GM18517 (cell line): Measurements from ENCODE around the gene PSAT1.

Source experiments
- ATAC-seq: cut with Tn5 transposase; IDR thresholded peaks from one replicate; pipeline ENCODE4 v1.9.1; 2021; ENCODE audit warnings: mild to moderate bottlenecking, moderate library complexity; ENCODE audit not compliant: unreplicated experiment

Gene PSAT1

GRCh38 chr9:78292716-78293497 is 4.0 kb upstream of the PSAT1 start:
- ATAC-seq: no peak

GRCh38 chr9:78294290-78295176 is 2.4 kb upstream of the PSAT1 start:
- ATAC-seq: no peak

GRCh38 chr9:78295177-78295575 is 1.7 kb upstream of the PSAT1 start:
- ATAC-seq: no peak

DNA sequence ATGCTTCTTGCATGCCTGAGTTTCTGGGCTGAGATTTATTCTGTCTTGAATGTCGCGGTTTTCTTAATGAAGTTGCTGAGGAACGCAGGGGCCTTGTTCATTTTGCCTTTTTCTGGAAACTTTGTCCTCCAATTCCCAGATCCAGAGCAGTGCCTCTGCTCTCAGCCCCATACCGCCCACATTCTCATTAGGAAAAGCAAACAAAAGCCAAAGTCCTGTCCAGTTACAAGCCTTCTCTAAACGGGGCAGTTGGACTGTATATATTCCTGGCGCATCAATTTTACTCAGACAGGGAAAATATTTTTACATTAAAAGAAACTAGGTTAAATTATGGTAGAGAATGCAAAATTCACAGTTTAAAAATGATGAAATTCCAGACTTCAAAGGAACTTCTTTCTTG is 1.2 kb upstream of the PSAT1 start:
- no peak for ATAC-seq

GRCh38 chr9:78296201-78296892 is 578 bp upstream of the PSAT1 start:
- ATAC-seq: no peak

- peak; percentile 63 for ATAC-seq
Measured at GRCh38 chr9:78297672-78297961, 692 bp downstream of the PSAT1 start.

GRCh38 chr9:78298046-78298765 is 1.3 kb downstream of the PSAT1 start:
- ATAC-seq: no peak

DNA sequence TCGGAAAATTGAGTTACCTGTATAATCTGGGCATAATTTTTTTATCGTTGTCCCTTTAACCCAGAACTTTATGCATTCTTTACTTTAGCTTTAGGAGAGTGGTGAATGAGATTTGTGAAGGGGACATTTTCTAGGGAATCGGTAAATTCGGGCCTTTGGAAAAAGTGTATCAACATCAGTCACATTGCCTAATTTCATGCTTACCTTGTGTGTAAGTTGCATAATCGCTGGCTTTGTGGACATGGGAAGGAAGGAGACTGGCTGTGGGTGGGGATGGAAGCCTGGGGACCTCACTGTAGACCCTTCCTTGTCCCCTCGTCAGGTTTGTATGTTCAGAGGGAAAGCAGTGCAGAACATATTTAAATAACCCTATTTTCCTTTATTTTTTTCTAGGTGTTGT is 3.3 kb downstream of the PSAT1 start:
- ATAC-seq: no peak

DNA sequence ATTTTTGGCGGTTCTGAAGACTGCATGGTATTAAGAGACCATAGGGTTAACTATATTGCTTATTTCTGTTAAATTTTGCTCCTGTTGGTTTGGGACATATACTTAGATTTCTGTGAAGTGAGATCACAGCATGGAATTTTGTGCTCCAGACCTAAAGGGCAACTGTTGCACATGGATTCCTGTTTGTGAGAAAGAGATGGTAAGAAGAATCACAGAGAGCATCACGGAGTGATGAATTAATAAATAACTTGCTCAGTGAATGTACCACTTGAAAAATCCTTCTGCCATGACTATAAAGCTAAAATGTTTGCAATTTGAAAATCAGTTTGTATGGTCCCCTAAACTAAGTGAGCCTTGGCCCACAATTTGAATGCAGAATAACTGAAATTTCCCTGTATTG is 4.5 kb downstream of the PSAT1 start:
- ATAC-seq: no peak

GRCh38 chr9:78303377-78304062 is 6.6 kb downstream of the PSAT1 start:
- no peak for ATAC-seq

DNA sequence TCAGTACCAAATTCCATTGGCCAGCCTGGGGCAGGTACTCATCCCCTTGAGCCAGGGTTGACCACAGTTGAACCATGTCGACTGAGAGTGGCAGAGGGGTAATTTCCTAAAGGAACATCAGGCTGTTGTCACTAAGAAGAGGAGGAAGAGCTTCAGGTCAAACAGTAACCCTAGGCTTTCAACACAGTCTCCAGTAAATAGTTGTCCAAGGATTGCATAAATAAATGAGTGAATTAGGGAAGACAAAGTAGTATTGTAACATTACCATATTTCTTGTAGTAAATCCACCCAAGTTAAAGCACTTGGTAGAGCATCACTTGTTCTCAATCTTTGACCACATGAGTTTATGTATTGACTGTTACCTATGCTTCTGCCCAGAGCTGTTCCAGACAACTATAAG is 7.4 kb downstream of the PSAT1 start:
- no peak for ATAC-seq

DNA sequence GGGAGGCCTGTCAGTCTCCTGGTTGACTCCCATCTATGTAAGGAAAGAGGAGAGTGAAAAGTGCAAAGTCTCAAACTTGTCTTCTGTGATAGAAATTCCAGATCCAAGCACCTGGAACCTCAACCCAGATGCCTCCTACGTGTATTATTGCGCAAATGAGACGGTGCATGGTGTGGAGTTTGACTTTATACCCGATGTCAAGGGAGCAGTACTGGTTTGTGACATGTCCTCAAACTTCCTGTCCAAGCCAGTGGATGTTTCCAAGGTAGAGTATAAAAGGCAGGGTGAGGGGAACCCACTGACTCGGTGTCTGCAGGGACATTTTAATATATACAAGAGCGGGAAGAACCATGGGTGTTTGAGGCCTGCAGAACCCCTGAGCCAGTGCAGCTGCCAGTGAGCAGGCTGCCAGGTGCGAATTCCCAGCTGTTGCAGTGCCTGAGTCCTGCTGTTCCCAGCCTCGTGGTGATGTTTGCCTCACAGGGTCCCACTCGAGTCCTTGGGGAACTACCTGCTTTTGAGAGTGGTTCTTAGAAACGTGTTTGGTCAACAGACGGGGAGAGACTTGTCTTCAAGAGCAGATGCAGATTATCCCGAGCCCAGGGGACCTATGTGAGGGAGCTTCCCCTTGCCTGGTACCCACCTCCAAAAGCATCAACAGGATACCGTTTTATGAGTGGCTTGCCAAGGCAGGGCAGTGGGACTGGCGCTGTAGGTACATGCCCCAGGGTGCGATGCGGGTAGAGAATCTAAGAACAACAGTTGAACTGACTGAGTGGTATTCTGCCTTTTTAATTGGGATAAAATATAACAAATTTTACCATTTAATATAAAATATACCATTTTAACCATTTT is 9.5 kb downstream of the PSAT1 start:
- ATAC-seq: no peak

GRCh38 chr9:78307360-78307759 is 10.4 kb downstream of the PSAT1 start:
- ATAC-seq: no peak

DNA sequence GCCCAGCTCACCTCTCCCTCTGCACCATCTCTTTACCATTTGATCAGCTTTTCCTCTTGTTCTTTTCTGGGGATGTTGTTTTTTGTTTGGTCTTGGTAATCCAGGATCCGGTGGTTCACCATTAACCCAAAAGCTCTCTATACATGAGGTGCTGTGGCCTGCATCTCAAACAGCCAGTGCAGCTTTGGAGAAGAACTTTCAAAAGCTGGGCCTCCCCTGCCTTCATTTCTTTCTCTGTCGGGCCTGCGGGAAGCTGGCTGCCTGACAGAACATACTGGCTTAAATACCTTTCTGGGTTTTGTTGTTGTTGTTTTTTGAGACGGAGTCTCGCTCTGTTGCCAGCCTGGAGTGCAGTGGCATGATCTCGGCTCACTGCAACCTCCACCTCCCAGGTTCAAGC is 12.1 kb downstream of the PSAT1 start:
- no peak for ATAC-seq

DNA sequence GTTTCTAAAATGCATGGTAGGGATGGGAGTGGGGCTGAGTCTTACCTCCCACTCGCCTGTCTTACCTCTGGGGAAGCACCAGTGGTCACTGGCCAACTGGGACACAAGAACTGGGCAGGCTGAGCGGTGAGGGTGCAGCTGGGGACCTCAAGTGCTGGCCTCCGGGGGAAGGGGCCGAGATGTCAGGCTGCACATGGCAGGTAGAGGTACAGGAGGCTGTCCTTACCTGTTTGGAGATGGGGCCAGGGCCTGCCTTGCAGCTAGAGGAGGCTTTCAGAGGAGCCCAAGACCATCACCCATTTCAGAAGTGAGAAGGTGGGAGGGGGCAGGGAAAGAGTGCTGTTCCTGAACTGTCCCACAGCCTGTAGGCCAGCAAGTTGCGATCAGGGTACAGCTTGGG is 14.2 kb downstream of the PSAT1 start:
- no peak for ATAC-seq

GRCh38 chr9:78311886-78312524 is 15.1 kb downstream of the PSAT1 start:
- ATAC-seq: no peak

GRCh38 chr9:78314550-78314949 is 17.6 kb downstream of the PSAT1 start:
- no peak for ATAC-seq

DNA sequence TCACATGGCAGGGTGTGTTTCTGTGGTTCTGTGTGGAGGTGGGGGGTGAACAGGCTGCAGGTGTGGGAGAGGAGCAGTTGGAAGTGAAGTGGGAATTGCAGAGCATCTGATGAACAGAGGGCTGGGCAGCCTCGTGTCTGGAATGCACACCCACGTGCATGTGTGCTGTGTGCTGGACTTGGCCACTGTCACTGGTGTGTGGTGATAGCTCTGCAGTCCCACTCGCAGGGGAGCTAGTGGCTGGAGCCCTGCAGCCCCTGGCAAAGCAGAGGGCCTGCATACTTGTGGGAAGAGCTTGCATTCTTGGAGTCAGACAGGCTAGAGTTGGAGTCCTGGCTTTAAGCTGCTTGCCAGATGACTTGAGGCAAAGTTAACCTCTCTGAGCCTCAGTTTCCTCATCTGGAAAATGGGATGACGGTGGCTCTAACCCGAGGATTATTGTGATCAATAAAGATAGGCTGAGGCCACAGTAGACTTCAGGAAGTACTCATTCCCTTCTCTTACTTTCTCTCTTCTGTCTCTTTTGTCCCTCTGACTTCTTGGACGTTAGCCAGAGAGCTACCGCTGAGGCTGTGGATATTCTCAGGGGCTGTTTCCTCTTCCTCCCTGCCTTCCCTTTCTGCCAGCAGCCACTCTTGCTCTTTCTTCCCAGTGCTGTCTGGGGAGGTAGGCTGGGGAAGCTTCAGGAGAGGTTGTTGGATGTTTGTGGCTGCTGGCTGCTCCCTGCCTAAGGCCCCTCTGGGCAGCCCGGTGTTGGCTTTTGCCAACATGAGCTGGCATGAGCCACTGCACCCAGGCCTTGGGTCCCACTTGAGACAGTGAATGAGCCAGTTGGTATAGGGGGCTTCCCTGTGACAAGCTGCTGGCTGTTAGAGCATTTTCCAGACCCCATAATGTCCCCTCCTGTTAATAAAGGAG is 18.3 kb downstream of the PSAT1 start:
- no peak for ATAC-seq
